Natural killer cell (primary cell): ENCODE data around the gene NTRK2. TPM values are rescaled to one million over a fixed set of nuclear protein-coding genes. Genes with fewer than 3 reads are reported as not detected.

Source experiments
- ATAC-seq, 3 donors: fragments of 150-1000 bp in 2 of 3; fragments of 200-7000 bp in 1 of 3; cut with Tn5 transposase; 1 replicate in 1 of 3; 2 replicates in 2 of 3; pipeline ENCODE4 v1.10.0; 2021; ENCODE audit warnings: mild to moderate bottlenecking in 2 of 3, moderate library complexity in 2 of 3
- DNase-seq, 2 donors: peaks; one replicate each; pipeline versions ENCODE4 v3.0.0 to v3.0.0-alpha.2; 2013 to 2021; ENCODE audit warnings: mixed read lengths in 1 of 2
- H3K27ac ChIP-seq: one replicate; pipeline ENCODE4 v1.5.1; 2013; ENCODE audit warnings: mild to moderate bottlenecking, low read length
- H3K27me3 ChIP-seq: one replicate; pipeline ENCODE4 v1.6.1; 2013; ENCODE audit warnings: low read length; ENCODE audit not compliant: control insufficient read depth, insufficient read depth
- H3K36me3 ChIP-seq: one replicate; pipeline ENCODE4 v1.6.1; 2013; ENCODE audit warnings: low read length; ENCODE audit not compliant: control insufficient read depth, insufficient read depth
- H3K4me1 ChIP-seq: one replicate; pipeline ENCODE4 v1.6.1; 2013; ENCODE audit warnings: low read length; ENCODE audit not compliant: control insufficient read depth, insufficient read depth
- H3K4me3 ChIP-seq: one replicate; pipeline ENCODE4 v1.5.1; 2013; ENCODE audit warnings: low read length
- H3K9me3 ChIP-seq: one replicate; pipeline ENCODE4 v1.6.1; 2013; ENCODE audit warnings: low read length; ENCODE audit not compliant: control insufficient read depth, insufficient read depth
- H3K27ac Mint-ChIP-seq, 2 donors: one replicate each; pipeline ENCODE4 v1.8.0; 2022; ENCODE audit warnings: mild to moderate bottlenecking in 2 of 2, mixed read lengths in 2 of 2, moderate library complexity in 1 of 2
- H3K27me3 Mint-ChIP-seq, 2 donors: one replicate each; pipeline ENCODE4 v1.8.0; 2022; ENCODE audit warnings: low read depth in 2 of 2, mixed read lengths in 2 of 2
- H3K36me3 Mint-ChIP-seq: one replicate; pipeline ENCODE4 v1.8.0; 2022; ENCODE audit warnings: mixed read lengths
- H3K4me1 Mint-ChIP-seq, 2 donors: one replicate each; pipeline ENCODE4 v1.8.0; 2022; ENCODE audit warnings: mixed read lengths in 2 of 2
- H3K4me3 Mint-ChIP-seq: one replicate; pipeline ENCODE4 v1.8.0; 2022; ENCODE audit warnings: mild to moderate bottlenecking, moderate library complexity, mixed read lengths
- H3K9me3 Mint-ChIP-seq, 2 donors: one replicate each; pipeline ENCODE4 v1.8.0; 2022; ENCODE audit warnings: mixed read lengths in 2 of 2
- WGBS: methylation state at CpG from one replicate; pipeline ENCODE4 v1.1.7; 2013; ENCODE audit warnings: missing lambda C conversion rate; ENCODE audit not compliant: insufficient coverage; 5-methylcytosine and 5-hydroxymethylcytosine counted together
- intact Hi-C: fragments of 100-400 bp; cut with micrococcal nuclease; formaldehyde crosslinking; loops from one replicate; pipeline ENCODE4 v1.14.2; 2022
- total RNA-seq, 4 donors: library from RNA; stranded (reverse); fragments of 120-200 nt in 1 of 4; gene quantifications; one replicate each; pipeline versions ENCODE4 v1.2.3 to v1.2.4, GENCODE V29; 2013 to 2022
- TF ChIP-seq, protein P1 (sequence below): fragments of 200-600 bp; IDR thresholded peaks from one replicate; pipeline ENCODE4 v1.8.0; 2022; ENCODE audit warnings: antibody characterized with exemption

NTRK2 gene
- total RNA-seq, 3 donors from 2014 or later (not counting 1 experiment from before 2014, with no cell fraction given) = 0.08 TPM; not detected in 2

DNA sequence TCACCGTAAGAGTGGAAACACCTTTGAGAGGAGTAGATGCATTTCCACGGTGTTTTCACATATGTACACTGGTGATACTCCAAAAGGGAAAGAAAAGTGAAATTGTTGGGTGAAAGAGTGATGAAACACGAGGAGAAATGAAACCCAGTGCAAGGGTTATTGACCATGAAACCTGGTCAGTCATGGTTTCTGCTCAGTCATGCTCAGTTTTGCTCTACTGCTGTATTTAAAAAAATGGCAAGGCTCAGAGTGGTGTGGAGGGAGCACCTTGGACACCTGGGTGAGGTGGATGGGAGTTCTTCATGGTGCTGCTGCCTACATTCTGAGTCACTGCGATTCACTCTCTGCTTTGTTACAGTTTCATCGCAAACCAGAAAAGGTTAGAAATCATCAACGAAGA lies 32.3 kb downstream of the NTRK2 start:
- no peaks in the 10 kb centered on the region for H3K36me3 ChIP-seq
- no peaks in the 10 kb centered on the region for H3K4me1 ChIP-seq
- 84% methylated on average over 6 of the region's 6 CpGs for WGBS
- no peaks in the 10 kb centered on the region for H3K9me3 ChIP-seq
- peaks cover 5% of the 10 kb centered on the region for H3K27me3 ChIP-seq
- intact Hi-C loops = no loop called here
- TF ChIP-seq, protein P1, sequence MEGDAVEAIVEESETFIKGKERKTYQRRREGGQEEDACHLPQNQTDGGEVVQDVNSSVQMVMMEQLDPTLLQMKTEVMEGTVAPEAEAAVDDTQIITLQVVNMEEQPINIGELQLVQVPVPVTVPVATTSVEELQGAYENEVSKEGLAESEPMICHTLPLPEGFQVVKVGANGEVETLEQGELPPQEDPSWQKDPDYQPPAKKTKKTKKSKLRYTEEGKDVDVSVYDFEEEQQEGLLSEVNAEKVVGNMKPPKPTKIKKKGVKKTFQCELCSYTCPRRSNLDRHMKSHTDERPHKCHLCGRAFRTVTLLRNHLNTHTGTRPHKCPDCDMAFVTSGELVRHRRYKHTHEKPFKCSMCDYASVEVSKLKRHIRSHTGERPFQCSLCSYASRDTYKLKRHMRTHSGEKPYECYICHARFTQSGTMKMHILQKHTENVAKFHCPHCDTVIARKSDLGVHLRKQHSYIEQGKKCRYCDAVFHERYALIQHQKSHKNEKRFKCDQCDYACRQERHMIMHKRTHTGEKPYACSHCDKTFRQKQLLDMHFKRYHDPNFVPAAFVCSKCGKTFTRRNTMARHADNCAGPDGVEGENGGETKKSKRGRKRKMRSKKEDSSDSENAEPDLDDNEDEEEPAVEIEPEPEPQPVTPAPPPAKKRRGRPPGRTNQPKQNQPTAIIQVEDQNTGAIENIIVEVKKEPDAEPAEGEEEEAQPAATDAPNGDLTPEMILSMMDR = no peak
- Mint-ChIP-seq H3K36me3 (no peaks in the 10 kb centered on the region), H3K9me3 (no peaks in the 10 kb centered on the region), H3K4me3 (no peak overlapping the region), H3K27ac (no peak overlapping the region), H3K4me1 (no peaks in the 10 kb centered on the region), H3K27me3 (peaks cover 23 to 40% of the 10 kb centered on the region in 2 donors)
- ATAC-seq (no peak), DNase-seq (no peak)
- H3K4me3 ChIP-seq = no peak overlapping the region
- H3K27ac ChIP-seq = no peak overlapping the region

DNA sequence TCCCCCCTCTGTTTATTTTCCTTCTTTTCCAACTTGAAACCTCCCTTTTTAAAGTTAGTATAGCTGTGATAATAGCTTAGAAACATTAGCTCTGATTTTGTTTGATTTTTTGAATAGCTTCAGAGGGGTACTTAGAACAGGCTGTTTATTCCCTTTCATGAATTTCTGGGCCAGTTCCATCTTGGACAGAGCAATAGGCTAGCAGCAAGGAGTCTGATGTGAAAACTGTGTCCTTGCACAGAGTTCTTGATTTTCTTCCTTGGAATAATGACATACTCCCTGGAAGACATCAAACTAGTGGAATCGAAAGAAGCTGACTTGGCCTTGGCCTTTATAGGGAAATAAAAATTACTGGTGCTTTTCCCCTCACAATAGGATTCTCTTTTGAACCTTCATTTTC lies 32.9 kb downstream of the NTRK2 start:
- TF ChIP-seq, protein P1 = no peak
- no peak overlapping the region for H3K4me3 ChIP-seq
- no peaks in the 10 kb centered on the region for H3K9me3 ChIP-seq
- no peaks in the 10 kb centered on the region for H3K4me1 ChIP-seq
- H3K4me3 Mint-ChIP-seq = no peak overlapping the region
- DNase-seq (no peak), ATAC-seq (no peak)
- H3K27me3 ChIP-seq = peaks cover 5% of the 10 kb centered on the region
- WGBS = 100% methylated on average over 1 of the region's 1 CpG
- no peak overlapping the region for H3K27ac Mint-ChIP-seq
- no peaks in the 10 kb centered on the region for H3K36me3 Mint-ChIP-seq
- intact Hi-C loops = no loop called here
- H3K36me3 ChIP-seq = no peaks in the 10 kb centered on the region
- H3K27me3 Mint-ChIP-seq = peaks cover 23 to 36% of the 10 kb centered on the region in 2 donors
- H3K9me3 Mint-ChIP-seq = no peaks in the 10 kb centered on the region
- H3K27ac ChIP-seq = no peak overlapping the region
- no peaks in the 10 kb centered on the region for H3K4me1 Mint-ChIP-seq

DNA sequence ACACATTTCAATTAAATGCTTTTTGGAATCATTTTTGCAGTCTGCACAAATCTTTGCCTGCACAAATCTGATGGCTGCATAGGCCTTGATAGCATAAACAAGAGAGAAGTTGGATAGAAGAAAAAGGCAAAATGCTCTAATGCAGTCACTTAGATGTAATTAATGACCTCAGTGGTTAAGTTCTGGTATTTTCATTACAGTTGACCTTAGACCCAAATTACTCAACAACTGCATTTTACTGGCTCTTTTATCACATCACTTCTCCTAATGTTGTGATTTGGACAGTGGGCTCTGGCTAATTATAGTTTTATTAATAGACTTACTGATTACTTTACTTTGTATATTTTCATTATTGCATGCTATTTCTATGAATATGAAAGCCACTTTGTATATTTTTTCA lies 34.3 kb downstream of the NTRK2 start:
- TF ChIP-seq, protein P1 = no peak
- Mint-ChIP-seq H3K4me1 (peaks cover 4 to 5% of the 10 kb centered on the region in 2 donors), H3K36me3 (no peaks in the 10 kb centered on the region), H3K27ac (no peak overlapping the region), H3K4me3 (no peak overlapping the region), H3K27me3 (peaks cover 23 to 36% of the 10 kb centered on the region in 2 donors), H3K9me3 (no peaks in the 10 kb centered on the region)
- H3K27me3 ChIP-seq = peaks cover 5% of the 10 kb centered on the region
- ATAC-seq = no peak
- intact Hi-C loops = no loop called here
- H3K9me3 ChIP-seq = no peaks in the 10 kb centered on the region
- no peak overlapping the region for H3K4me3 ChIP-seq
- H3K27ac ChIP-seq = no peak overlapping the region
- no peak for DNase-seq
- H3K4me1 ChIP-seq = no peaks in the 10 kb centered on the region
- H3K36me3 ChIP-seq = no peaks in the 10 kb centered on the region

DNA sequence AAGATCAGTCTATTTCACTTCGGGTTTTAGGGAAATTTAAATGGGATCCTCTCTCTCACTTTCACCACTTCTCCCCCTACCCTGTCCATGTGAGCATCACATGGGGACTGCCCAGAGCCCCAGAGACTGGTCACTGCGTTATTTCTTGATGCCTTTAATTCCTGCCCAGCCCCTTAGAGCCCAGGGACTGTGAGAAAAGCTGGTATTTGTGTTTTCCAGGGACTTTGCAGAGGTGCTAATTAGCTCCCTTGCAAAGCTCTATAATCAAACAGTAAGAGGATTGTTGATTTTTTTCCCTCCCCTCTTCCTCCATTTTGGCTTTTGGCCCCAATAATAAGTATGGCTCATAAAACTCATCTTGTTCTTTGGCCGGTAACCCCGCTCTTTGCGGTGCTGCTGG lies 35.6 kb downstream of the NTRK2 start:
- ATAC-seq (no peak), DNase-seq (no peak)
- peaks cover 4% of the 10 kb centered on the region for H3K4me1 ChIP-seq
- Mint-ChIP-seq H3K27ac (no peak overlapping the region), H3K4me3 (no peak overlapping the region), H3K36me3 (no peaks in the 10 kb centered on the region), H3K27me3 (peaks cover 22 to 26% of the 10 kb centered on the region in 2 donors), H3K9me3 (no peaks in the 10 kb centered on the region), H3K4me1 (peaks cover 17 to 19% of the 10 kb centered on the region in 2 donors)
- 92% methylated on average over 5 of the region's 5 CpGs for WGBS
- TF ChIP-seq, protein P1 = no peak
- no peaks in the 10 kb centered on the region for H3K9me3 ChIP-seq
- peaks cover 5% of the 10 kb centered on the region for H3K27me3 ChIP-seq
- H3K4me3 ChIP-seq = no peak overlapping the region
- no peak overlapping the region for H3K27ac ChIP-seq
- intact Hi-C loops = no loop called here
- H3K36me3 ChIP-seq = no peaks in the 10 kb centered on the region
